Astrocyte of the cerebellum (primary cell): ENCODE data around the gene ATP9A.

Experiments used
- DNase-seq: peaks from one replicate; pipeline ENCODE4 v3.0.0-alpha.2; 2011; ENCODE audit warnings: low read depth
- H3K4me3 ChIP-seq: 2 replicates; pipeline ENCODE4 v1.5.1; 2011; ENCODE audit warnings: mild to moderate bottlenecking, low read depth, low read length, moderate library complexity
- CTCF ChIP-seq: IDR thresholded peaks from 2 replicates; pipeline ENCODE4 v1.5.1; 2012; ENCODE audit warnings: low read length, low read depth, moderate library complexity, mild to moderate bottlenecking; ENCODE audit errors: missing control alignments
- in situ Hi-C: cut with HindIII; loops from 2 replicates; pipeline ENCODE4 v1.10.0; 2017; ENCODE audit warnings: low sequenced_read_pairs

Gene ATP9A

GRCh38 chr20:51554538-51555165 lies 213.5 kb downstream of the ATP9A start:
- TF ChIP-seq CTCF, result no peak
- in situ Hi-C loops, result no loop called here

GRCh38 chr20:51553897-51554486 lies 214.2 kb downstream of the ATP9A start:
- TF ChIP-seq CTCF, result no peak
- in situ Hi-C loops, result no loop called here
- DNase-seq, result no peak
- H3K4me3 ChIP-seq, result no peak overlapping the region

More at GRCh38 chr20:51554538-51555165, 213.5 kb downstream of the ATP9A start:
- no peak for DNase-seq
- H3K4me3 ChIP-seq, result no peak overlapping the region

GRCh38 chr20:51551186-51551585 lies 217.0 kb downstream of the ATP9A start:
- no peak for TF ChIP-seq CTCF
- no peak for DNase-seq
- H3K4me3 ChIP-seq, result no peak overlapping the region
- in situ Hi-C loops, result no loop called here

GRCh38 chr20:51549474-51549873 lies 218.7 kb downstream of the ATP9A start:
- H3K4me3 ChIP-seq, result no peak overlapping the region
- in situ Hi-C loops, result no loop called here
- DNase-seq, result no peak
- no peak for TF ChIP-seq CTCF

GRCh38 chr20:51547951-51548350 lies 220.2 kb downstream of the ATP9A start:
- H3K4me3 ChIP-seq, result no peak overlapping the region
- TF ChIP-seq CTCF, result no peak
- DNase-seq, result no peak
- in situ Hi-C loops, result no loop called here
